Small intestine (tissue), 7 donors: ENCODE measurements around the gene SORCS2. TPM values are rescaled to one million over a fixed set of nuclear protein-coding genes. Genes with fewer than 3 reads are reported as not detected.

Experiments
- DNase-seq, 2 donors: peaks; one replicate each; pipeline versions ENCODE4 v3.0.0 to v3.0.0-alpha.2; 2013
- FAIRE-seq: peaks from 2 replicates; lab custom pipeline; 2012; peaks lifted over from hg19 to GRCh38; lab: Jason Lieb, UNC
- H3K27ac ChIP-seq, 3 donors: one replicate each; pipeline ENCODE4 v1.5.1; 2013; ENCODE audit warnings: low read length in 2 of 3, mild to moderate bottlenecking in 2 of 3, control low read depth in 1 of 3, inconsistent platforms in 1 of 3, low read depth in 1 of 3, moderate library complexity in 1 of 3
- H3K27me3 ChIP-seq, 3 donors: one replicate each; pipeline ENCODE4 v1.6.1; 2013; ENCODE audit warnings: low read length in 3 of 3, inconsistent platforms in 1 of 3; ENCODE audit not compliant: control insufficient read depth in 3 of 3, insufficient read depth in 3 of 3
- H3K36me3 ChIP-seq, 3 donors: one replicate each; pipeline ENCODE4 v1.6.1; 2013; ENCODE audit warnings: low read length in 3 of 3, inconsistent platforms in 1 of 3, low read depth in 1 of 3, mild to moderate bottlenecking in 1 of 3, moderate library complexity in 1 of 3; ENCODE audit not compliant: control insufficient read depth in 3 of 3, insufficient read depth in 2 of 3
- H3K4me1 ChIP-seq, 3 donors: one replicate each; pipeline ENCODE4 v1.6.1; 2013; ENCODE audit warnings: low read length in 2 of 3, inconsistent platforms in 1 of 3, low read depth in 1 of 3, mild to moderate bottlenecking in 1 of 3, moderate library complexity in 1 of 3; ENCODE audit not compliant: control insufficient read depth in 3 of 3, insufficient read depth in 2 of 3
- H3K4me3 ChIP-seq, 3 donors: one replicate each; pipeline ENCODE4 v1.5.1; 2013; ENCODE audit warnings: low read length in 3 of 3, control low read depth in 1 of 3, inconsistent platforms in 1 of 3, low read depth in 1 of 3, mild to moderate bottlenecking in 1 of 3, moderate library complexity in 1 of 3
- H3K9me3 ChIP-seq, 2 donors: one replicate each; pipeline ENCODE4 v1.6.1; 2013; ENCODE audit warnings: low read depth in 1 of 2, low read length in 1 of 2; ENCODE audit not compliant: control insufficient read depth in 2 of 2, insufficient read depth in 1 of 2
- WGBS, 3 donors: extraction: QIAGEN DNeasy Blood & Tissue Kit; methylation state at CpG; one replicate each; pipeline ENCODE4 v1.1.7; 2013; 5-methylcytosine and 5-hydroxymethylcytosine counted together
- polyA plus RNA-seq, 4 donors: library from polyadenylated mRNA; stranded (reverse) in 3 of 4; unstranded in 1 of 4; fragments of 200-250 nt in 3 of 4; fragments of 120-200 nt in 1 of 4; gene quantifications; one replicate each; pipeline versions ENCODE4 v1.2.1 to v1.2.3, GENCODE V29; 2013
- donor health status: healthy with polysubstance abuse.
- donor health status: control.
- donor health status: control.
- donor health status: Bipolar disorder and iron deficiency.
- donor health status: healthy.

The SORCS2 gene
- polyA plus RNA-seq, 4 donors, result 0.63 to 3.3 (median 2.2) TPM; not detected in 1

GRCh38 chr4:7384003-7384928 lies 191.9 kb downstream of the SORCS2 start:
- Histone ChIP-seq H3K9me3 (no peaks in the 10 kb centered on the region), H3K4me1 (no peaks in the 10 kb centered on the region), H3K36me3 (no peaks in the 10 kb centered on the region), H3K4me3 (no peak overlapping the region), H3K27me3 (no peaks in the 10 kb centered on the region), H3K27ac (no peak overlapping the region)
- 78 to 81% (median 80%) methylated on average over 28 of the region's 28 CpGs for WGBS, 3 donors
- DNase-seq (no peak), FAIRE-seq (no peak)

GRCh38 chr4:7384929-7385890 lies 192.9 kb downstream of the SORCS2 start:
- no peaks in the 10 kb centered on the region for H3K36me3 ChIP-seq
- H3K27ac ChIP-seq, result no peak overlapping the region
- FAIRE-seq, result no peak
- no peaks in the 10 kb centered on the region for H3K27me3 ChIP-seq
- H3K4me1 ChIP-seq, result no peaks in the 10 kb centered on the region
- no peaks in the 10 kb centered on the region for H3K9me3 ChIP-seq
- DNase-seq, result no peak
- no peak overlapping the region for H3K4me3 ChIP-seq
- WGBS, 3 donors, result 65 to 69% (median 67%) methylated on average over 11 to 12 of the region's 12 CpGs

GRCh38 chr4:7387925-7388324 lies 195.6 kb downstream of the SORCS2 start:
- Histone ChIP-seq H3K4me3 (no peak overlapping the region), H3K9me3 (no peaks in the 10 kb centered on the region), H3K27ac (no peak overlapping the region), H3K27me3 (no peaks in the 10 kb centered on the region), H3K4me1 (no peaks in the 10 kb centered on the region), H3K36me3 (no peaks in the 10 kb centered on the region)
- no peak for DNase-seq
- WGBS, 3 donors, result 91 to 96% (median 93%) methylated on average over 6 of the region's 6 CpGs
- no peak for FAIRE-seq

- no peak for DNase-seq
- H3K27ac ChIP-seq, result no peak overlapping the region
- H3K27me3 ChIP-seq, result no peaks in the 10 kb centered on the region
- FAIRE-seq, result no peak
- no peaks in the 10 kb centered on the region for H3K36me3 ChIP-seq
- no peaks in the 10 kb centered on the region for H3K4me1 ChIP-seq
- H3K4me3 ChIP-seq, result no peak overlapping the region
- H3K9me3 ChIP-seq, result no peaks in the 10 kb centered on the region
- 83 to 91% (median 84%) methylated on average over 13 of the region's 13 CpGs for WGBS, 3 donors
Observed at GRCh38 chr4:7388627-7389026, 196.3 kb downstream of the SORCS2 start.

- FAIRE-seq, result no peak
- no peaks in the 10 kb centered on the region for H3K27me3 ChIP-seq
- no peak for DNase-seq
- H3K36me3 ChIP-seq, result no peaks in the 10 kb centered on the region
- no peaks in the 10 kb centered on the region for H3K9me3 ChIP-seq
- 82 to 90% (median 87%) methylated on average over 15 of the region's 15 CpGs for WGBS, 3 donors
- no peak overlapping the region for H3K27ac ChIP-seq
- no peak overlapping the region for H3K4me3 ChIP-seq
- H3K4me1 ChIP-seq, result no peaks in the 10 kb centered on the region
Observed at GRCh38 chr4:7389101-7389701, 196.9 kb downstream of the SORCS2 start.

GRCh38 chr4:7389719-7390118 lies 197.4 kb downstream of the SORCS2 start:
- H3K27ac ChIP-seq, result no peak overlapping the region
- DNase-seq (no peak), FAIRE-seq (no peak)
- WGBS, 3 donors, result 39 to 48% (median 46%) methylated on average over 10 to 12 of the region's 12 CpGs
- peaks cover 0 to 4% (median 0%) of the 10 kb centered on the region in 3 donors for H3K4me1 ChIP-seq
- H3K27me3 ChIP-seq, result no peaks in the 10 kb centered on the region
- no peaks in the 10 kb centered on the region for H3K36me3 ChIP-seq
- no peaks in the 10 kb centered on the region for H3K9me3 ChIP-seq
- no peak overlapping the region for H3K4me3 ChIP-seq

GRCh38 chr4:7390336-7390735 lies 198.0 kb downstream of the SORCS2 start:
- Histone ChIP-seq H3K9me3 (no peaks in the 10 kb centered on the region), H3K27ac (no peak overlapping the region), H3K36me3 (no peaks in the 10 kb centered on the region), H3K27me3 (no peaks in the 10 kb centered on the region), H3K4me1 (peaks cover 0 to 9% (median 0%) of the 10 kb centered on the region in 3 donors), H3K4me3 (no peak overlapping the region)
- 77 to 88% (median 78%) methylated on average over 13 of the region's 13 CpGs for WGBS, 3 donors
- no peak for DNase-seq
- FAIRE-seq, result no peak
